Stimulated activated effector memory CD8-positive, alpha-beta T cell treated with anti-CD3 and anti-CD28 coated beads, Interleukin-12 subunit alpha, Interleukin-12 subunit beta, amount 100 ng/mL, for 72 hours (primary cell): Measurements from ENCODE around the gene RAD51C.
"Not testable (repeated sequence)": the region's sequence is repeated elsewhere in the genome, so short reads cannot be mapped to it uniquely, and the experiment has no call there.

Experiments
- ATAC-seq: fragments of 150-1000 bp; cut with Tn5 transposase; 2 replicates; pipeline ENCODE4 v1.10.0; 2021
- DNase-seq, 2 donors: peaks; one replicate each; pipeline ENCODE4 v3.0.0; 2021 to 2022; ENCODE audit warnings: low spot score in 2 of 2
- H3K27ac Mint-ChIP-seq: one replicate; pipeline ENCODE4 v1.8.0; 2022; ENCODE audit warnings: mild to moderate bottlenecking, mixed read lengths
- H3K36me3 Mint-ChIP-seq: one replicate; pipeline ENCODE4 v1.8.0; 2022; ENCODE audit warnings: mild to moderate bottlenecking, mixed read lengths
- H3K4me1 Mint-ChIP-seq: one replicate; pipeline ENCODE4 v1.8.0; 2022; ENCODE audit warnings: mixed read lengths
- H3K4me3 Mint-ChIP-seq: one replicate; pipeline ENCODE4 v1.8.0; 2022; ENCODE audit warnings: mild to moderate bottlenecking, mixed read lengths
- H3K9me3 Mint-ChIP-seq: one replicate; pipeline ENCODE4 v1.8.0; 2022; ENCODE audit warnings: mixed read lengths

RAD51C gene

DNA sequence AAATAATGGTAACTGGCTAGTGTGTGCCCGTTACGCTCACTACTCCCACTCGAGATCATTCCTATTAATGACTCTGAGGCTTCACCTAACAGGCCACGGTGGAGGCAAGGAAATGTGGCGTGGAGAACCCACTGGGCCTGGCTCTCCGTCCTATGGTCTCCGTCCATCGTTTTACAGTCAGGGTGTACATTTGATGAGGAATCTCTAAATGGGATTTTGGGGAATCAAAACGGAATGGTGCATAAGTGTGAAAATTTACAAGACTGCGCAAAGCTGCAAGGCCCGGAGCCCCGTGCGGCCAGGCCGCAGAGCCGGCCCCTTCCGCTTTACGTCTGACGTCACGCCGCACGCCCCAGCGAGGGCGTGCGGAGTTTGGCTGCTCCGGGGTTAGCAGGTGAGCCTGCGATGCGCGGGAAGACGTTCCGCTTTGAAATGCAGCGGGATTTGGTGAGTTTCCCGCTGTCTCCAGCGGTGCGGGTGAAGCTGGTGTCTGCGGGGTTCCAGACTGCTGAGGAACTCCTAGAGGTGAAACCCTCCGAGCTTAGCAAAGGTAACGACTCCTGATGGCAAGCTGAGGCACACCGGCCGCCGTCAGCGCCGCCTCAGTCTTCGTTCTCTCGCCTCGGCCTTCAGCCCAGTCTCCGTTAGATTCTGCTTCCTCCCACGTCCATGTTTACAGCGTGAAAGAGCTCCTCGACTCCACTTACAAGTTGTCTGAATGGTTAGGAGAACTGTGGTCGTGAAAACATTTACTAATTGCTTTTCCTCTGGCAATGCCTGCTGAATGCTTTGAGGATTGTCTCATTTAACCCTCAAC, at the start of gene RAD51C:
TSS of gene RAD51C (plus strand) at position 364 of the 817 bp plus-strand sequence. CDS start at position 406, 42 bp downstream.
- peak; percentile 100 for ATAC-seq
- H3K4me1 Mint-ChIP-seq = peaks cover 20% of the 10 kb centered on the region

GRCh38 chr17:58643147-58643546, 49.3 kb upstream of the RAD51C start:
- peaks cover 6% of the 10 kb centered on the region for H3K4me1 Mint-ChIP-seq
- no peak overlapping the region for H3K4me3 Mint-ChIP-seq
- ATAC-seq = no peak

More for the DNA sequence above, at the start of gene RAD51C:
- Mint-ChIP-seq H3K36me3 (peaks cover 51% of the 10 kb centered on the region), H3K9me3 (no peaks in the 10 kb centered on the region), H3K4me3 (peak within 1 kb of the TSS; percentile 95), H3K27ac (peak within 1 kb of the TSS; percentile 97)
- peak; percentile 77 to 89 for DNase-seq

DNA sequence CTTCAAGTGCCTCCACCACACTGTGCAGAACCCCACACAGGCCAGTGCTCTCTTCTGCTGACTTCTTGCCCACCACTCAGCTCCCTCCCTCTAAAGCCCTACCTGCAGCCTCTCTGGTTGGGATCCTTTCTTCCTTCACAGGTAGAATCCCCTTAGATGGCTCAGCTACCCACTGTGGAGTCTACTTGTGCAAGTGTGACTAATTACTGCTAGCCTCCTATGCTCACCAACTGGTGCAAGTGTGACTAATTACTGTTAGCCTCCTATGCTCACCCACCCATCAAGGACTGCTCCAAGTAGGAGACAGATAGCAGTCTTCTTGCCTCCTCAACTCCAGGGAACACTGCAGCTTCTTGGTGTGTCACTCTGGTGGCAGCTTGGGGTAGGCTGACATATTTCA, 44.2 kb upstream of the RAD51C start:
- ATAC-seq = peak; percentile 68
- Mint-ChIP-seq H3K4me3 (no peak overlapping the region), H3K4me1 (peaks cover 1% of the 10 kb centered on the region), H3K27ac (peak overlapping the region; percentile 41), H3K9me3 (no peaks in the 10 kb centered on the region), H3K36me3 (no peaks in the 10 kb centered on the region)
- no peak for DNase-seq

More at GRCh38 chr17:58643147-58643546, 49.3 kb upstream of the RAD51C start:
- Mint-ChIP-seq H3K36me3 (no peaks in the 10 kb centered on the region), H3K27ac (no peak overlapping the region), H3K9me3 (no peaks in the 10 kb centered on the region)
- no peak for DNase-seq

- peak overlapping the region; percentile 100 for H3K27ac Mint-ChIP-seq
- H3K36me3 Mint-ChIP-seq = peaks cover 20% of the 10 kb centered on the region
- ATAC-seq = peak; percentile 2
- peaks cover 20% of the 10 kb centered on the region for H3K4me1 Mint-ChIP-seq
- H3K4me3 Mint-ChIP-seq = peak overlapping the region; percentile 64
- peak in 1 of 2 donors; percentile 63 for DNase-seq
- H3K9me3 Mint-ChIP-seq = not testable (repeated sequence)
These were observed 34.2 kb upstream of the RAD51C start for GRCh38 chr17:58657962-58658803.

DNA sequence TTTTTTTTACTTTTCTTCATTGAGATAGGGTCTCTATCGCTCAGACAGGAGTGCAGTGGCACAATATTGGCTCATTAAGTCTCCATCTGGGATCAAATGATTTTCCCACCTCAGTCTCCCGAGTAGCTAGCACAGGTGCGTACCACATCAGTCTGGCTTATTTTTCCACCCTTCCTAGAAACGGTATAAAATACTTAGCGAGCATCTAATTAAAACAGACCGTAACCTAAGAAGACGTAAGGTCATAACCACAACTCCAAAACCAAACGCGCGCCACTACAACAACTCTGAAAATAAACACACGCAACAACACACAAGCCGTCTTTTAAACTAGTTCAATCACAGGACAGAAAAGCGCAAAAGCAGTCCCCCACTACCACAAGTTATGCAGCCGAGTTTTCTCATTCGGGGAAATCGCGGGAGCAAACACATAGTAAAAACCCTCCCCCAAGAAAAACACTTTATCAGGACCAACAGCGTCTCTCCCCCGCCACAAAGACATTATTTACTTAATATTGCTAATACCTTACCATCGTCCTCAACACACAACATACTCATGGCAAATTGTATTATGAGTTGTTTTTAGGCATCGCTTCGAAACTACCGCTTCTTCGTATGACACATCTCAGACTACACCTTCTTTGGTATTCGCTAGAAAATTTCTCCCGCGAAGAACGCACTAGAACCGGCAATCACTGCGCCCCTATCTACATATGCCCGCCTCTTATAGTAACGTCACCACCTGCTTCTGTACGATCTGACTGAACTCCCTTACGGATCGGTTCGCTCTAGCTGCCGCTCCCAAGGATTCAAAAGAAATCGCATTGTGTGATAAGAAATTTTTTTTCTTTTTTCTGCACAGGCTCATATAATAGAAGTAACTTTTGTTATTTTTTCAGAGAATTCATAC, 33.3 kb upstream of the RAD51C start:
- peak overlapping the region; percentile 64 for H3K4me3 Mint-ChIP-seq
- peak; percentile 76 to 91 for DNase-seq
- H3K36me3 Mint-ChIP-seq = peaks cover 20% of the 10 kb centered on the region
- ATAC-seq = peak; percentile 84
- H3K27ac Mint-ChIP-seq = peak overlapping the region; percentile 100
- no peaks in the 10 kb centered on the region for H3K9me3 Mint-ChIP-seq
- peaks cover 20% of the 10 kb centered on the region for H3K4me1 Mint-ChIP-seq

DNA sequence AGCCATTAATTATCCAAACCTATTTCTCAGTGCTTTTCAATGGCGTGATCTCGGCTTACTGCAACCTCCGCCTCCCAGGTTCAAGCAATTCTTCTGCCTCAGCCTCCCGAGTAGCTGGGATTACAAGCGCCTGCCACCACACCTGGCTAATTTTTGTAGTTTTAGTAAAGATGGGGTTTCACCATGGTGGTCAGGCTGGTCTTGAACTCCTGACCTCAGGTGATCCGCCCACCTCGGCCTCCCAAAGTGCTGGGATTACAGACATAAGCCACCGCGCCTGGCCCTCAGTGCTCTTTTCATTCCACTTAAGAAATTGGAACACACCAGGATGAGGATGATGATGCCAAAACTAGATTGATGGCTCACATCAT, 32.7 kb upstream of the RAD51C start:
- H3K9me3 Mint-ChIP-seq, ATAC-seq: not testable (repeated sequence)

DNA sequence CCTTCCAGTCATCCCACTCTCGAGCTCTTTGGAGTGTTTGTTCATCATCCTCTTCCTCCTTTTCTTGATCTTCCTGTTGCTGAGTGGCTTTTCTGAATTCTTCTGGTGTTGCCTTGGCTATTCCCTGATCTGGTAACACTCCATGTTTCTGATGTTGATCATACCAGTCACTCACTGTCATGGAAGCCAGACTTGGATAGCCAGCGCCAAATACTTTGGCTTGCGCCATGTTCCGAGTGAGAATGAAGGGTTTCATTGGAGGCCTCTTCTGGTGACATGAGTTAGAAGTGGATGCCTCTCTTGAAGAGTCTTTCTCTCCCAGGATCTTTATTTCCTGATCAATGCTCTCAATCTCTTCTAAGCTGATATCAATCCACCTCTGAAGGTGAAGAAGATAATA, 31.8 kb upstream of the RAD51C start:
- DNase-seq (no peak), ATAC-seq (no peak)
- H3K36me3 Mint-ChIP-seq = peaks cover 20% of the 10 kb centered on the region
- H3K4me1 Mint-ChIP-seq = peaks cover 20% of the 10 kb centered on the region
- H3K27ac Mint-ChIP-seq = no peak overlapping the region
- H3K4me3 Mint-ChIP-seq = peak overlapping the region; percentile 64
- H3K9me3 Mint-ChIP-seq = no peaks in the 10 kb centered on the region

More for the DNA sequence above, 32.7 kb upstream of the RAD51C start:
- peak overlapping the region; percentile 64 for H3K4me3 Mint-ChIP-seq
- H3K36me3 Mint-ChIP-seq = peaks cover 20% of the 10 kb centered on the region
- H3K27ac Mint-ChIP-seq = peak overlapping the region; percentile 100
- DNase-seq = not testable (repeated sequence)
- H3K4me1 Mint-ChIP-seq = peaks cover 20% of the 10 kb centered on the region

DNA sequence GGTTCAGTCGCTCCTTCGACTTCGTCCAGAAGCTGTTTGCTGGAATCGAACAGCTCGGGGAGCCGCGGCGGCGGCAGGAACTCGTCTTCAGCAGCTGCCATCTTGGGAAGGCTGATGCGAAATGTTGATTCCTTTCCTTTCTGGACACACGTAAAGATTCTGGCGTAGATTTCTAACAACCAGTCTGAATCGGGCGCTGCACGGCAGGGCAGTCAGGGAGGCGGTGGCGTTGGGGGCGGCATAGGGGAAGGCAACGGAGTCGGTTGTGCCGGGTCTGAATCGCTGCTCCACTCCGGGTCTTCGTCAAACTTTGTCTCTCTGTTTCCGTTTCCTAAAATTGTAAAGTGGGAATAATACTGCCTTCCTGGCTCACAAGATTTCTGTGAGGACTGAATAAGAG, 30.9 kb upstream of the RAD51C start:
- ATAC-seq = no peak
- no peak overlapping the region for H3K4me3 Mint-ChIP-seq

DNA sequence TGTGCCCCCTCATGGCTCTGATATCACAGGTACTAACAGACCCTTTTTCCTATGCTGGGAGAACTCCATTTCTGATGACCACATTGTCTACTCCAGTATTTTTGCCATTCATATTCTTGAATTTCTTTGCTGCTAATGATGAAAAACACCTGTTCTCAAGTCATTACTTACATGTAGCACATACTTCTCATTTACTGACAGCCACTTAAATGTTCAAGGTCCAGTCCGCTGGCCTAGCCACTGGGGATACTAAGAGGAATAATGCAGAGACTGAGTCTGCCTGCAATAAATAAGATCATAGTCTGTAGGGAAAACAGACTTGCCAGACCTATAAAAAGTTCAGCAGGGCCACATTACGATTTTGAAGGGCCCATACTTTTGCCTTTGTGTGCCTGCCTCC, 28.1 kb upstream of the RAD51C start:
- peaks cover 4% of the 10 kb centered on the region for H3K36me3 Mint-ChIP-seq
- H3K4me1 Mint-ChIP-seq = peaks cover 4% of the 10 kb centered on the region
- H3K4me3 Mint-ChIP-seq = no peak overlapping the region
- H3K9me3 Mint-ChIP-seq = no peaks in the 10 kb centered on the region
- no peak overlapping the region for H3K27ac Mint-ChIP-seq
- no peak for DNase-seq
- ATAC-seq = no peak

More for the DNA sequence above, 30.9 kb upstream of the RAD51C start:
- H3K36me3 Mint-ChIP-seq = peaks cover 20% of the 10 kb centered on the region
- no peak for DNase-seq
- no peak overlapping the region for H3K27ac Mint-ChIP-seq
- no peaks in the 10 kb centered on the region for H3K9me3 Mint-ChIP-seq
- peaks cover 20% of the 10 kb centered on the region for H3K4me1 Mint-ChIP-seq

GRCh38 chr17:58665946-58666857, 26.2 kb upstream of the RAD51C start:
- ATAC-seq = no peak
- H3K4me3 Mint-ChIP-seq = peak overlapping the region; percentile 6
- no peaks in the 10 kb centered on the region for H3K4me1 Mint-ChIP-seq
- H3K27ac Mint-ChIP-seq = no peak overlapping the region
- no peaks in the 10 kb centered on the region for H3K9me3 Mint-ChIP-seq
- no peak for DNase-seq
- H3K36me3 Mint-ChIP-seq = no peaks in the 10 kb centered on the region

DNA sequence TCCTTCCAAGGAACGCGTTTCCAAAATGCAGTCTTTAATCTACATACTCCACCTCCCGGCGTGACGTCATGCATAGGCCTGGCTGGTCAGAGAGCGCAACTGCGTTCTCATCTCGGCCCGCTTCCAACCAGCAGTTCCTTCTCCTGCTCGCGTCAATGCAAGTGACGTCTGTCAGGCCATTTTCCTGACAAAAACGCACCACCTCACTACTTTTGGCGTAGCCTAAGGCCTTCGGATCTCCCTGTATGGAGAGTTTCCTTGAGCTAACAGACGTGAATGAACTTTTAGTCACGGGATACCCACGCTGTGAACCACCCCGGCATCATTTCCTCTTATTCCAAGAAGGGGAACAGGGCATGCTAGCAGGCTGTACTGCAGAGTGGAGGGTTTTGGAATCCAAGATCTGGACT, 25.5 kb upstream of the RAD51C start:
- DNase-seq (no peak), ATAC-seq (no peak)
- H3K27ac Mint-ChIP-seq = no peak overlapping the region
- H3K4me3 Mint-ChIP-seq = peak overlapping the region; percentile 6
- no peaks in the 10 kb centered on the region for H3K9me3 Mint-ChIP-seq
- H3K4me1 Mint-ChIP-seq = no peaks in the 10 kb centered on the region
- peaks cover 2% of the 10 kb centered on the region for H3K36me3 Mint-ChIP-seq

DNA sequence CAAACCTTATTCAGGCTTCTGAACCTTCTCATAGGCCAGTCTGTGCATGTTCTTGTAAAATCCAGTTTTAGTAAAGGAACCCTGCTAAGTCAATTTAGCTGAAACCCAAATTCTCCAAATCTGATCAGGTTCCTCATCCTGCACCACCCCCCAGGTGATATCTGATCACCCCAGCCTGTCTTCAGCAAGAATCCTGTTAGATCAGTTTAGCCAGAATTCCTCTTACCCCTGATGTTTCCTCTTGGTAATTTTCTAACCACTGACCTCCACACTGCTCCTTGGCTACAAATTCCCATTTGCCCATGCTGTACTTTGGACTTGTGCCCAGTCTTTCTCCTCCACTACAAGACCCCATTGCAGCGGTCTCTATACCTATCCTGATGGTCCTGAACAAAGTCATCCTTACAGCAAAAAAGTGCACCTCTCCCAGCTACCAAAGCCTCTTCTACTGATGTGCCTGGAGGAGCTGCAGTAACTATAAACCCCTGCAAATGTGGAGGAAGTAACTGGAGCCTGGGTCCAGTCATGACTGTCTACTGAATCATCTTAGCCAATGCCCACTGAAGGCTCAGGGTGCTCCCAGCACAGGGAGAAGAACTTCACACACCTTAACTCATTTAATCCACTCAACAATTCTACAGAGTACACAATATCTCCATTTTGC, 24.3 kb upstream of the RAD51C start:
- Mint-ChIP-seq H3K4me3 (no peak overlapping the region), H3K9me3 (no peaks in the 10 kb centered on the region), H3K27ac (no peak overlapping the region), H3K4me1 (no peaks in the 10 kb centered on the region), H3K36me3 (peaks cover 4% of the 10 kb centered on the region)
- DNase-seq (no peak), ATAC-seq (no peak)

GRCh38 chr17:58668598-58668935, 23.8 kb upstream of the RAD51C start:
- ATAC-seq = no peak
- no peak overlapping the region for H3K4me3 Mint-ChIP-seq
- H3K4me1 Mint-ChIP-seq = no peaks in the 10 kb centered on the region

DNA sequence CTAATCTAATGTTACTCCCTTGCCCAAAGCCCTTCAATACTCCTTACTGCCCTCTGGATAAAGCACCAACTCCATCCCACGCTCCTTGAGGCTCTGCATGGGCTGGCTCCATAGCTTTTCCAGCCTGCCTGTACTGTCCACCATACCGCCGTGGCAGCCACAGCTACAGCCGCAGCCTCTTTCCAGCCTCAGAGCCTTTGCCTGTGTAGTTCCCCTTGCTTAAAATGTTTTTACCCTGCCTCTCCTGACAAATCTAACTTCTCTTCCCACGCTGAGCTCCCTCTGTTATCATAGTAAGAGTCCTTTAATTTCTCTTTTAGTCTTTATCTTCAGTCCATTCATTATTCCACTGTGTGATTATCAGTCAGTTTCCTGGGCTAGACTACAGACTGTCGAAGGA, 22.5 kb upstream of the RAD51C start:
- DNase-seq = no peak
- no peaks in the 10 kb centered on the region for H3K4me1 Mint-ChIP-seq
- no peak for ATAC-seq
- peaks cover 4% of the 10 kb centered on the region for H3K36me3 Mint-ChIP-seq
- H3K4me3 Mint-ChIP-seq = no peak overlapping the region
- H3K9me3 Mint-ChIP-seq = no peaks in the 10 kb centered on the region
- no peak overlapping the region for H3K27ac Mint-ChIP-seq

More at GRCh38 chr17:58668598-58668935, 23.8 kb upstream of the RAD51C start:
- DNase-seq = no peak
- no peak overlapping the region for H3K27ac Mint-ChIP-seq
- H3K9me3 Mint-ChIP-seq = no peaks in the 10 kb centered on the region
- peaks cover 4% of the 10 kb centered on the region for H3K36me3 Mint-ChIP-seq
